Activated CD4-positive, CD25-positive, alpha-beta regulatory T cell treated with anti-CD3 and anti-CD28 coated beads, Interleukin-2, amount 50 U/mL, for 16 hours (primary cell): ENCODE results near the gene HSP90AB1.

Source experiments
- DNase-seq: peaks from one replicate; pipeline ENCODE4 v3.0.0-alpha.2; 2020; ENCODE audit warnings: low read depth, low spot score

HSP90AB1 gene

GRCh38 chr6:44255105-44255808 lies 8.4 kb downstream of the HSP90AB1 start:
- DNase-seq = no peak

- DNase-seq = no peak
These were observed 9.2 kb downstream of the HSP90AB1 start for GRCh38 chr6:44255871-44256774.

- no peak for DNase-seq
These were observed 9.8 kb downstream of the HSP90AB1 start for GRCh38 chr6:44256775-44257024.

GRCh38 chr6:44257025-44257752 lies 10.3 kb downstream of the HSP90AB1 start, which contains the start of gene SLC35B2:
SLC35B2 (minus strand) TSS chr6:44257528; CDS start chr6:44257410, 118 bp downstream.
- DNase-seq = no peak

GRCh38 chr6:44257753-44258324 lies 10.9 kb downstream of the HSP90AB1 start:
- DNase-seq = no peak

GRCh38 chr6:44258325-44258863 lies 11.5 kb downstream of the HSP90AB1 start:
- no peak for DNase-seq

GRCh38 chr6:44258921-44259320 lies 12.0 kb downstream of the HSP90AB1 start:
- no peak for DNase-seq

GRCh38 chr6:44260011-44260410 lies 13.1 kb downstream of the HSP90AB1 start:
- DNase-seq = no peak

- DNase-seq = no peak
These were observed 13.8 kb downstream of the HSP90AB1 start for GRCh38 chr6:44260451-44261297.

- DNase-seq = no peak
These were observed 14.7 kb downstream of the HSP90AB1 start for GRCh38 chr6:44261581-44261980.

- no peak for DNase-seq
These were observed 15.8 kb downstream of the HSP90AB1 start for GRCh38 chr6:44262467-44263353.

- DNase-seq = no peak
These were observed 16.6 kb downstream of the HSP90AB1 start for GRCh38 chr6:44263354-44264100.

GRCh38 chr6:44264154-44265006 lies 17.5 kb downstream of the HSP90AB1 start:
- no peak for DNase-seq

GRCh38 chr6:44265007-44265721 lies 18.3 kb downstream of the HSP90AB1 start, which contains the start of gene NFKBIE:
NFKBIE (minus strand) TSS chr6:44265551; CDS start chr6:44265346, 205 bp downstream.
- peak; percentile 92 for DNase-seq

GRCh38 chr6:44265722-44266233 lies 18.9 kb downstream of the HSP90AB1 start:
- DNase-seq = no peak

GRCh38 chr6:44266347-44266746 lies 19.4 kb downstream of the HSP90AB1 start:
- DNase-seq = no peak

- no peak for DNase-seq
These were observed 20.4 kb downstream of the HSP90AB1 start for GRCh38 chr6:44267252-44267651.
